Measurements from ENCODE around the gene PTPRM.

PTPRM gene

GRCh38 chr18:7830468-7830867 lies 263.4 kb downstream of the PTPRM start:
- Histone ChIP-seq H3K9me3 (ENCODE audit: insufficient read depth, low read depth, low read length) (no peaks in the 10 kb centered on the region), H3K9ac (ENCODE audit: low read depth, low read length, poor library complexity, severe bottlenecking) (no peak overlapping the region), H3K27me3 (ENCODE audit: insufficient read depth, low read length, poor library complexity, severe bottlenecking) (no peaks in the 10 kb centered on the region), H3K9me2 (replicated peaks; ENCODE audit: low read depth, low read length) (no peaks in the 10 kb centered on the region), H3K79me2 (ENCODE audit: insufficient read depth, low read length) (no peaks in the 10 kb centered on the region), H3K4me3 (ENCODE audit: low read length, poor library complexity, severe bottlenecking) (no peak overlapping the region), H3F3A (ENCODE audit: low read depth) (no peaks in the 10 kb centered on the region), H4K20me1 (ENCODE audit: insufficient read depth, low read length, poor library complexity, severe bottlenecking) (no peaks in the 10 kb centered on the region), H3K36me3 (ENCODE audit: insufficient read depth, low read length) (no peaks in the 10 kb centered on the region), H3K4me2 (ENCODE audit: low read depth, low read length, poor library complexity, severe bottlenecking) (no peak overlapping the region), H2AFZ (ENCODE audit: low read length) (no peak overlapping the region), H3K4me1 (ENCODE audit: insufficient read depth, low read length, poor library complexity, severe bottlenecking) (no peaks in the 10 kb centered on the region)
- TF ChIP-seq CTCF (conservative IDR thresholded peaks at IDR 0.05; ENCODE audit: low read length) = no peak
- no peak for TF ChIP-seq EZH2phosphoT487 (IDR thresholded peaks at IDR 0.05; ENCODE audit: borderline replicate concordance)

DNA sequence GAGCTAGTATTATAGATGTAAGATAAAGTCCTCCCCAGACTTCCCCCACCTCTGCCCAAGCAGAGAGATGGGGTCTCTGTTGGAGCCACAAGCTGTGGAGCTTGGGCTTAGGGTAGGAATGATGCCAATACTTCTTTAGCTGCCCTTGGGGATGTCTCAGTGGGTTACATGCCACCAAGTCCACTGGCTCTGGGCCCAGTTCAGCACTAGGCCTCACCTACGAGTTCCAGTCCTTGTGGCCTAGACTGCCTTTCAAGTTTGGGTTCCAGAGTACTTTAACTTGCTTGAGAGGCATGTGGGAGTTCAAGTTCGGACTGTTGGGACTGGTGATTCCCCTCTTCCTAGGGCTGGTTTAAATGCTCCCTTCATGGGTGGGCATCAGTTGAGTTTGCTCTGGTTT lies 272.4 kb downstream of the PTPRM start:
- H3K36me3 ChIP-seq (ENCODE audit: insufficient read depth, low read length) = no peaks in the 10 kb centered on the region
- H3K79me2 ChIP-seq (ENCODE audit: insufficient read depth, low read length) = no peaks in the 10 kb centered on the region
- H3K4me3 ChIP-seq (ENCODE audit: low read length, poor library complexity, severe bottlenecking) = no peak overlapping the region
- H3K27me3 ChIP-seq (ENCODE audit: insufficient read depth, low read length, poor library complexity, severe bottlenecking) = no peaks in the 10 kb centered on the region
- H3K9me3 ChIP-seq (ENCODE audit: insufficient read depth, low read depth, low read length) = peaks cover 10% of the 10 kb centered on the region; the same call in 1 of the 2 replicates
- no peak overlapping the region for H2AFZ ChIP-seq (ENCODE audit: low read length)
- H3K4me1 ChIP-seq (ENCODE audit: insufficient read depth, low read length, poor library complexity, severe bottlenecking) = no peaks in the 10 kb centered on the region
- TF ChIP-seq EZH2phosphoT487 (IDR thresholded peaks at IDR 0.05; ENCODE audit: borderline replicate concordance) = no peak
- no peak for TF ChIP-seq CTCF (conservative IDR thresholded peaks at IDR 0.05; ENCODE audit: low read length)
- no peak overlapping the region for H3K9ac ChIP-seq (ENCODE audit: low read depth, low read length, poor library complexity, severe bottlenecking)
- no peaks in the 10 kb centered on the region for H4K20me1 ChIP-seq (ENCODE audit: insufficient read depth, low read length, poor library complexity, severe bottlenecking)
- no peak overlapping the region for H3K4me2 ChIP-seq (ENCODE audit: low read depth, low read length, poor library complexity, severe bottlenecking)
- no peaks in the 10 kb centered on the region for H3K9me2 ChIP-seq (replicated peaks; ENCODE audit: low read depth, low read length)
- no peaks in the 10 kb centered on the region for H3F3A ChIP-seq (ENCODE audit: low read depth)

DNA sequence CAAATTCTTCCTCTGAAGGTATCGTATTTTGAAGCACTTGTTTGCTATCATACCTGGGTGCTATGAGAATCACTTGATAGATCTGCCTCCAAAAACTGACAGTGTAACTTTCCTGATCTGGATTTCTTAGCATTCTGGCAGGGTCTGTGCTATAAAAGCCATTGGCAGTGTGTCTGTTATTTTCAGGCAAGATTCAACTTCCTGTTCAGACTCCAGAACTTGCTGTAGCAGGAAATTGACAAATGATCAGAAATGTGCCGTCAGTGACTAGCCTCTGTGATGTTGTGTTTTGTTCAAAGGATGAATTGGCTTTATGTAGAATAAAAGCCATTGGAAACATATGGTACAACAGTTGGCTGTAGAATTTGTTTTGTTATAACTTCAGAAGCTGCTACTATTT lies 273.3 kb downstream of the PTPRM start:
- H3K9me3 ChIP-seq (ENCODE audit: insufficient read depth, low read depth, low read length) = peaks cover 16% of the 10 kb centered on the region; the same call in 1 of the 2 replicates
- peak overlapping the region; percentile 4 for H3K4me2 ChIP-seq (ENCODE audit: low read depth, low read length, poor library complexity, severe bottlenecking)
- no peaks in the 10 kb centered on the region for H3K4me1 ChIP-seq (ENCODE audit: insufficient read depth, low read length, poor library complexity, severe bottlenecking)
- H3K36me3 ChIP-seq (ENCODE audit: insufficient read depth, low read length) = no peaks in the 10 kb centered on the region
- no peak overlapping the region for H3K9ac ChIP-seq (ENCODE audit: low read depth, low read length, poor library complexity, severe bottlenecking)
- H3F3A ChIP-seq (ENCODE audit: low read depth) = no peaks in the 10 kb centered on the region
- no peaks in the 10 kb centered on the region for H4K20me1 ChIP-seq (ENCODE audit: insufficient read depth, low read length, poor library complexity, severe bottlenecking)
- no peaks in the 10 kb centered on the region for H3K79me2 ChIP-seq (ENCODE audit: insufficient read depth, low read length)
- H3K27me3 ChIP-seq (ENCODE audit: insufficient read depth, low read length, poor library complexity, severe bottlenecking) = no peaks in the 10 kb centered on the region
- TF ChIP-seq EZH2phosphoT487 (IDR thresholded peaks at IDR 0.05; ENCODE audit: borderline replicate concordance) = no peak
- no peak for TF ChIP-seq CTCF (conservative IDR thresholded peaks at IDR 0.05; ENCODE audit: low read length)
- no peaks in the 10 kb centered on the region for H3K9me2 ChIP-seq (replicated peaks; ENCODE audit: low read depth, low read length)
- H2AFZ ChIP-seq (ENCODE audit: low read length) = peak overlapping the region; percentile 45; the same call in 1 of the 2 replicates
- no peak overlapping the region for H3K4me3 ChIP-seq (ENCODE audit: low read length, poor library complexity, severe bottlenecking)

All from Loucy (cell line).